ENCODE data around the gene TRIM52. TPM values are rescaled to one million over a fixed set of nuclear protein-coding genes. Genes with fewer than 3 reads are reported as not detected.

The TRIM52 gene
- total and polyA plus RNA-seq, 10 of the 15 experiments (the other 5 are each of a cell fraction or from before 2014, with no cell fraction given), result 1.4 to 24.3 (median 8.1) TPM

GRCh38 chr5:181223729-181224389 lies 37.1 kb downstream of the TRIM52 start (continued):
- TF ChIP-seq CUX1 (IDR thresholded peaks at IDR 0.05; ENCODE audit: insufficient replicate concordance, low read depth, low read length) (no peak), NR2C1 (IDR thresholded peaks at IDR 0.05) (no peak), PBX3 (IDR thresholded peaks at IDR 0.05; ENCODE audit: insufficient replicate concordance, low read depth, low read length) (no peak), BACH1 (IDR thresholded peaks at IDR 0.05; ENCODE audit: borderline replicate concordance) (peak; percentile 32; the same call in 1 of the 2 replicates), SMARCA5 (IDR thresholded peaks at IDR 0.05) (peak; percentile 87), NBN (IDR thresholded peaks at IDR 0.05) (peak; percentile 79; the same call in 1 of the 2 replicates), EGR1 (IDR thresholded peaks at IDR 0.05; ENCODE audit: borderline replicate concordance in 1 of 2, low read depth in 2 of 2, low read length in 2 of 2) (0 out of 3 replicates have a peak, but pooled peaks of 1 of the 2 experiments have one; percentile 11), NR2F1 (conservative IDR thresholded peaks at IDR 0.05) (no peak), BMI1 (IDR thresholded peaks at IDR 0.05; ENCODE audit: borderline replicate concordance) (peak; percentile 96), MLLT1 (IDR thresholded peaks at IDR 0.05) (peak; percentile 63; the same call in 1 of the 2 replicates), ZNF687 (IDR thresholded peaks at IDR 0.05) (no peak), POLR2A (IDR thresholded peaks at IDR 0.05; ENCODE audit: low read depth, low read length) (peak; percentile 71), CHD1 (IDR thresholded peaks at IDR 0.05; ENCODE audit: low read depth, low read length) (peak; percentile 25; the same call in 1 of the 2 replicates), KAT2A (conservative IDR thresholded peaks at IDR 0.05; ENCODE audit: control insufficient read depth, low read depth, low read length) (no peak), YY1 (IDR thresholded peaks at IDR 0.05; ENCODE audit: low read depth, low read length) (peak; percentile 94), NFXL1 (IDR thresholded peaks at IDR 0.05; ENCODE audit: borderline replicate concordance) (peak; percentile 99), ATF3 (IDR thresholded peaks at IDR 0.05; ENCODE audit: borderline replicate concordance, extremely low read depth, low read depth, low read length) (no peak), GATAD2B (conservative IDR thresholded peaks at IDR 0.05; ENCODE audit: low read depth) (peak; percentile 51; the same call in 1 of the 2 replicates)

Data from GM12878 (cell line).